Measurements from ENCODE around the gene PTPN13.

The PTPN13 gene

DNA sequence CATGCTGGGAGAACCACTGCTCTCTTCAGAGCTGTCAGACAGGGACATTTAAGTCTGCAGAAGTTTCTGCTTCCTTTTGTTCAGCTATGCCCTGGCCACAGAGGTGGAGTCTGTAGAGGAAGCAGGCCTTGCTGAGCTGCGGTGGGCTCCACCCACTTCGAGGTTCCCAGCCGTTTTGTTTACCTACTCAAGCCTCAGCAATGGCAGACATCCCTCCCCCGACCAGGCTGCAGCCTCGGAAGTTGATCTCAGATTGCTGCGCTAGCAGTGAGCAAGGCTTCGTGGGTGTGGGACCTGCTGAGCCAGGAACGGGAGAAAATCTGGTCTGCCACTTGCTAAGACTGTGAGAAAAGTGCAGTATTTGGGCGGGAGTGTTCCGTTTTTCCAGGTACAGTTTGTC, 136.2 kb downstream of the PTPN13 start:
- DNase-seq: no peak

DNA sequence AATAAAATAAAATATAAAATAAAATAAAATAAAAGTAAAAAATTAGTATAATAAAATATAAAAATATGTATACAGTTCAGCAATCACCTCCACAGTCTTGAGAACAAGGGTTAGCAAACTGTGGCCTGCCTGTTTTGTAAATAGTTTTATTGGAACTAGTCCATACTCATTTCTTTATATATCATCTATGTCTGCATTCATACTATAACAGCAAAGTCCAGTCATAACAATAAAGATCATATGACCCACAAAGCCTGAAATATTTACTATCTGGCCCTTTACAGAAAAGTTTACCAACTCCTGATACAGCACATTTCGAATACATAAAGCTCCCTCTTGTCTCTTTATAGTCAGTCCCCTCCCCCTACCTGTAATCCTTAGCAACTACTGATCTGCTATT, 143.1 kb downstream of the PTPN13 start:
- no peak for DNase-seq

DNA sequence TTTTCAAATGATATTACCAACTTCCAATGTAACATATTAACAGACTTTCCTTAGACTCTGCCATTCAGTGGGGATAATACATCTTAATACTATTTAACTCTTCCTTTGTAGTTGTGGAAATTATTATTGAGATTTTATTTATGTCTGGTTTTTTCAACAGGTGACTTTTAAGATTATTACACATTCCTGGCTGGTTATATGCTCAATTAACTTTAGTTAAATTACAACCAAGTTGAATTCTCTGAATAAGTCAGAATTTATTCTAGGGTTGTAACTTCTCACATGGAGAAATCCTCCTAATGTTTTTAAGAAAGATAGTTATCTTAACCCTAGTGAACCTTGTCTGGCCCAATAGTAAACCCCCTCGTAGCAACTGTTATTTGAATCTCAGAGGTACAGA, 147.7 kb downstream of the PTPN13 start:
- DNase-seq: no peak

DNA sequence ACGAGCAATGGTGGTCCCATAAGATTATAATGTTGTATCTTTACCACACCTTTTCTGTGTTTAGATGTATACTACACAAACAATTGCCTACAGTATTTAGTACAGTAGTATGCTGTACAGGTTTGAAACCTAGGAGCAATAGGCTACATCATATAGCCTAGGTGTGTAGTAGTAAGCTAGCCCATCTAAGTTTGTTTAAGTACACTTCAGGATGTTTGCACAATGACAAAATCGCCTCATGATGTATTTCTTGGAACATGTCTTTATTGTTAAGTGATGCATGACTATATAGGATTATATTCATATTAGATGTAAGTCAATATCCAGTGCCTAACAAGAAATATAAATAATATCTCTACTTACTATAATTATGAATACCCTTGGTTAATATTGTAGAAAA, 150.5 kb downstream of the PTPN13 start:
- DNase-seq: no peak

DNA sequence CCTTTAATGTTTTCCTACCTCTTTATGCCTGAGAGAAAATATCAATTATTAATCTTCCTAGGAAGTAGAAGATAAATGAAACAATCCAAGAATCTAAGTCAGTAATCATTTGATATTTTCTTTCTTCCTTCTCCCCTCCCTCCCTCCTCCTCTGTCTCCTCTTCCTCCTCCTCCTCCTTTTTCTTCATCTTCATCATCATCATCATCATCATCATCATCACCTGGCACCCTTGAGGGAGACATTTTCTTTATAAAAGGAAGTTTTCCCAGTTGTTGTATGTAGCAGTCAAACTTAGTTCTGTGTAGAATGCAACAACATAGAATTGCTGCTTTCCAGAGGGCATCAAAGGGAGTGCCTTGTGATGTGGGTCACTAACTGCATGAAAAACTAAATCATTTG, 155.0 kb downstream of the PTPN13 start:
- DNase-seq: no peak

DNA sequence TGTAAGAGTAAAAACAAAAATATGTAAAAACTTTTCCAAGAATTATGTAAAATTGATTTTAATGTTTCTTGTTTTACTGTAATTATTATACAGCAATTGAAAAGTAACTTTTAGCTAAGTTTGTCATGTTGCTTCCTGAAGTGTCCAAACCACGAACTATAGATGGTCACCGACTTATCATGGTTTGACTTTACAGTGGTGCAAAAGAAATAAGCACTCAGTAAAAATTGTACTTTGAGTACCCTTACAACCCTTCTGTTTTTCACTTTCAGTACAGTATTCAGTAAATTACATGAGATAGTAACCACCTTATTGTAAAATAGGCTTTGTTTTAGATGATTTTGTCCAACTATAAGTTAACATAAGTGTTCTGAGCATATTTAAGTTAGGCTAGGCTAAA, 161.3 kb downstream of the PTPN13 start:
- no peak for DNase-seq

DNA sequence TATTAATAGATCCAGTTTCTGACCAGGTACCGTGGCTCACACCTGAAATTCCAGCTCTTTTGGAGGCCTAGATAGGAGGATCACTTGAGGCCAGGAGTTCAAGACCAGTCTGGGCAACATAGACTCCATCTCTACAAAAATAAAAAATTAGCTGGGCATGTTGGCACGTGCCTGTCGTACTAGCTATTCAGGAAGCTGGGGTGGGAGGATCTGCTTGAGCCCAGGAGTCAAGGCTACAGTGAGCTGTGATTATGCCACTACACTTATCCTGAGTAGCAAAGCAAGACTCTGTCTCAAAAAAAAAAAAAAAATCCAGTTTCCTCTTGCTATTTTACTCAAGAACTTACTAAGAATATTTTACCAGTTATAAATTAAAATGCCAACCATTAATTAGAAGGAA, 163.4 kb downstream of the PTPN13 start:
- no peak for DNase-seq

DNA sequence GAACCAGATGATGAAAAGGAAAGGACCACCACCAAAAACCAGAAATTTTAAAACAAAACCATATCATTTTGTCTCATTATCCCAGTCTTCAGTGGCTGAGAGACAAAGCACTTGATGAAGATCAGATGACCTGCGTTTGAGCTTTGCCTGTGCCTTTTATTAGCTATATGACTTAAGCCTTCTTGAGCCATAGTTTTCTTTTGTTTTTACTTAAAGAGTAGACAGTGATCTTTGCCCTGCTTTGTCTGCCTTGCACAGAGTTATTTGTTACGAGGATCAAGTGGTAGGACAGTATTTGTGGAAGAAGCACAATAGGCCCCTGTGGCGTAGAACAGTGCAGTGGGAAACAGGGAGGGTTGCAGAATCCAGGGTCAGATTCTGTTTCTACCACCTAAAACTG, 165.2 kb downstream of the PTPN13 start:
- no peak for DNase-seq

DNA sequence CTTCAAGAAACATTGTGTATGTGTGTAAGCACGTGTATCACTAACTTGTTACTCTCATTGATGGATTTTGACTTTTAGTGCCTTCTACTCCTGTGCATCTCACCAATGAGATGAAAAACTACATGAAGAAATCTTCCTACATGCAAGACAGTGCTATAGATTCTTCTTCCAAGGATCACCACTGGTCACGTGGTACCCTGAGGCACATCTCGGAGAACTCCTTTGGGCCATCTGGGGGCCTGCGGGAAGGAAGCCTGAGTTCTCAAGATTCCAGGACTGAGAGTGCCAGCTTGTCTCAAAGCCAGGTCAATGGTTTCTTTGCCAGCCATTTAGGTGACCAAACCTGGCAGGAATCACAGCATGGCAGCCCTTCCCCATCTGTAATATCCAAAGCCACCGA, 168.5 kb downstream of the PTPN13 start:
- DNase-seq: no peak

DNA sequence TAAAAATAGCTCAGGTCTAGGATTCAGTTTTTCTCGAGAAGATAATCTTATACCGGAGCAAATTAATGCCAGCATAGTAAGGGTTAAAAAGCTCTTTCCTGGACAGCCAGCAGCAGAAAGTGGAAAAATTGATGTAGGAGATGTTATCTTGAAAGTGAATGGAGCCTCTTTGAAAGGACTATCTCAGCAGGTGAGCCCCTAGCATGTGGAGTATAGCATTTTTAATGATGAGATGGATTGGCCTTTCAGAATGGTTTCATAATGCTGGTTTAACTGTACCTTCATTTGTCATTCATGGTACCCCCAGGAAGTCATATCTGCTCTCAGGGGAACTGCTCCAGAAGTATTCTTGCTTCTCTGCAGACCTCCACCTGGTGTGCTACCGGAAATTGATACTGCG, 175.7 kb downstream of the PTPN13 start:
- no peak for DNase-seq

DNA sequence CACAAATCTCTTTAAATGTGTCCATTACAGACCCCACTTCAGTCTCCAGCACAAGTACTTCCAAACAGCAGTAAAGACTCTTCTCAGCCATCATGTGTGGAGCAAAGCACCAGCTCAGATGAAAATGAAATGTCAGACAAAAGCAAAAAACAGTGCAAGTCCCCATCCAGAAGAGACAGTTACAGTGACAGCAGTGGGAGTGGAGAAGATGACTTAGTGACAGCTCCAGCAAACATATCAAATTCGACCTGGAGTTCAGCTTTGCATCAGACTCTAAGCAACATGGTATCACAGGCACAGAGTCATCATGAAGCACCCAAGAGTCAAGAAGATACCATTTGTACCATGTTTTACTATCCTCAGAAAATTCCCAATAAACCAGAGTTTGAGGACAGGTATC, 177.0 kb downstream of the PTPN13 start:
- DNase-seq: no peak

DNA sequence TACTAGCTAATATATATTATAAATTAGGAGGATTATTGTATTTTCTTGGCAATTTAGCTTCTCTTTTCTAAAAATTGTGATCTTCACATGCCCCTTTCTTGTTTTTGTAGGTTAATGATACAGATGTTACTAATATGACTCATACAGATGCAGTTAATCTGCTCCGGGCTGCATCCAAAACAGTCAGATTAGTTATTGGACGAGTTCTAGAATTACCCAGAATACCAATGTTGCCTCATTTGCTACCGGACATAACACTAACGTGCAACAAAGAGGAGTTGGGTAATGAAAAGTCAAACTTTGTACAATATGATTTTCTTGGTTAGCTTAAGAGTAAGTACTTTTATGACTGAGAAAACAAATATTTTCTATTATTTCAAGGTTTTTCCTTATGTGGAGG, 180.9 kb downstream of the PTPN13 start:
- no peak for DNase-seq

DNA sequence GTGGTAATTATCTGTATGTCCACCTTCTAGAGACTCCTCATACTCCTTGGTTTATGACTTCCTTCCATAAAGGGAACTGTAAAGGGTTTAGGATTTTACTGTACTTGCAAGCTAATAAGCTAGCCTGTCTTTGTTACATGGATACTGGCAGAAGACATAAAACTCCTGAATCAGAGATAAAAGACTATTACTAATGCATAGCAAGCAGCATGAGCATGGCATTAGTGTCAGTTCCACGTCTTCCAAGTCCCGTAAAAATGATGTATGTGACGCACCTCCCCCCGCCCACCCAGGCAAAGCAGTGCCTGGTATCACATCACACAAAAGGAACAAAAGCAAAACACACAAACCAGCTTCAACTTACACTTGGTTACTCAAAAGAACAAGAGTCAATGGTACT, 184.1 kb downstream of the PTPN13 start:
- DNase-seq: no peak

DNA sequence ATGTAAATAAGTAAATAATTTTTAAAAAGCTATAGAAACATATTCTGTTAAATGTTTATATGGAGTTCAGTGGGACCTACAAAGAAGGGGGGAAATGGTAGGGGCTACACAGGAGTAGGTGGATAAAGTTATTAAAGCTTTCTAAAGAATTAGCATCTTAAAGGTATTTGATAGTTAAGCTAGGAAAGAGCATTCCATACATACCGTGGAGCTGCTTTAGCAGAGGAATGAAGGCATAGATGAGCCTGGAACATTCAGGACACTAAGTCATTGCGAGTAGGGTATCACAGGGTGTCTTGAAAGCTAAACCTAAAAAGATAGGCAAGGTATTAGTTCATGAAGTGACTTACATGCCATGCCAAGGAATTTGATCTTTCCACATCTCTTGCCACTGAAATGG, 194.7 kb downstream of the PTPN13 start:
- DNase-seq: no peak

DNA sequence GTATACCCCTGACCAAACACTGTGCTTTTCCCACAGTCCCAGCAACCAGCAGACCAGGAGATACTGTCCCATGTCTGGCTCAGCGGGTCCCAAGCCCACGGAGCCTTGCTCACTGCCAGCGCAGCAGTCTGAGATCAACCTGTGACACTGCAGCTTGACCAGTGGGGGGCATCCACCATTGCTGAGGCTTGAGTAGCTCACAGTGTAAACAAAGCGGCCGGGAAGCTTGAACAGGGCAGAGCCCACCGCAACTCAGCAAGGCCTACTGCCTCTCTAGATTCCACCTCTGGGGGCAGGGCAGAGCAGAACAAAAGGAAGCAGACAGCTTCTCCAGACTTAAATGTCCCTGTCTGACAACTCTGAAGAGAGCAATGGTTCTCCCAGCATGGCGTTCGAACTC, 197.0 kb downstream of the PTPN13 start:
- no peak for DNase-seq

DNA sequence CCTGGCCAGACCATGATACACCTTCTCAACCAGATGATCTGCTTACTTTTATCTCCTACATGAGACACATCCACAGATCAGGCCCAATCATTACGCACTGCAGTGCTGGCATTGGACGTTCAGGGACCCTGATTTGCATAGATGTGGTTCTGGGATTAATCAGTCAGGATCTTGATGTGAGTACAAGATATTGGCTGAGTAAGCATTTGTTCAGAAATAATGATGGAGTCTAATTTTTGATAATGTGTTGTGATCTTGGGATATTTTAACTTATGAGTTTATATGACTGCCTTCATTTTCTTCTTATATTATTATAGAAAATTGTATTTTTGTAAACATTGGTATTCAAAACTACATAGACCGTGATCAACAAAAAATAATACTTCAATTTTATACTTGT, 215.7 kb downstream of the PTPN13 start:
- no peak for DNase-seq

DNA sequence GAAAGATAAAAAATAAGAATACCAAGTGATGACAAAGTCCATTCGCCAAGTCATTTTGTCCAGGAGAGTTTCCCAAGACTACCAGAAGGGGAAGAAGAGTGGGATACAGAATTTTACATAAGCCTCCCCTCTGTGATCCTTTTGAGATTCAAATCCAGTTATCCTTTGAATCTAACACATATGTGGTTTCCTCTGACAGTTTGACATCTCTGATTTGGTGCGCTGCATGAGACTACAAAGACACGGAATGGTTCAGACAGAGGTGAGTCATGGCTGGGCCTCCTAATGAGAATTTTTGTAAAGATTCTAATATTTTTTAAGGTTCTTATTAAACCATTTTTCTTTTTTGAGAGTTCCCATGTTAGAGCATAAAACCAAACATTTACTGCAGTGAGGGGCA, 216.7 kb downstream of the PTPN13 start:
- no peak for DNase-seq

DNA sequence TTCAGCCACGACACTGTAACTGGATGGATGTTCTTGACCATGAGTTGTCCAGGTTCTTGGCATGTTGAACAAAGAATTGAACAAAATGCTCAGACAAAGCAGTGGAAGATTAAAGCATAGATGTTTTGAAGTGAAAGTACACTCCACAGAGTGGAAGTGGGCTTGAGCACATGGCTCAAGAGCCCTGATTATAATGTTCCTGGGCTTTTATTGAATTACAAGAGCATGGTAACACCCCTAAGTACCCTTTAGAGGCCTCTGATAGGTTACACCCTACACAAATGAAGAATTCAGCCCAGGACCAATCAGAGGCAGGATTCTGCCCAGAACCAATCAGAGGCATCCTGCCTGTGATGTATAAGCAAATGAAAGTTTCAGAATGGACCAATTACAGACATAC, 221.5 kb downstream of the PTPN13 start:
- DNase-seq: no peak

DNA sequence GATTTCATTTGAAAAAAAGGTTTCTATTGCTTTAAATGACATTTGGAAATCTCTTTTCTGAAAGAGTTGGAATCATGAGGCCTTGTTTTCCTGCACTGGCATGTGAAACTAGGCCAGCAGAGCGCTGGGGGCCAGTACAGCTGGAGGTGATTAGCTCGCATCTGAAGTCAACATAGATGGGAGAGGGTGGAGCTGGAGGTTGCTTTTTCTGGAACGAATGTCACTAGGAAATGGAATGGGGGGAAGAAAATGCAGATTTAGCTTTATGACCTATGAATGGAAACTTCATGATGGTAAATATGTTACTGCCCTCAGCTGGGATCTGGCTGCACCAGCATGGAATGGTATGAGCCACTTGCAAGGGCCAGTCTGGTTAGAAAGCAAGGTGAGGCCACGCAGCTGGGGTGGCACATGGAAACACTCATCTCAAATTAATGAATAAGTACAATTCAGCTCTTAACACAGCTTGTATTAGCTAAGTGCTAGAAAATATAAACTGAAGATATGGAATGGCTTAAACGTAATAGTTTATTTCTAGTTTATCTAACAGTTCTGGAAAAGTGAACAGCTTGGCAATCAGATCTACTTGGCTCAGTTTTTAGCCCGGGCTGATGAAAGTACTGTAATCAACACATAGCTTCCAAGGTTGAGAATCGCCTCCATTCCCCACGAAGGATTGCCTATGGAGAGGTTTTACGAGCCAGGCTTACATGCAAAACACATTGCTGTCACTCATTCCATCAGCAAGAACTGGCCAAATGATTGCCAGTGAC, 222.6 kb downstream of the PTPN13 start:
- no peak for DNase-seq

DNA sequence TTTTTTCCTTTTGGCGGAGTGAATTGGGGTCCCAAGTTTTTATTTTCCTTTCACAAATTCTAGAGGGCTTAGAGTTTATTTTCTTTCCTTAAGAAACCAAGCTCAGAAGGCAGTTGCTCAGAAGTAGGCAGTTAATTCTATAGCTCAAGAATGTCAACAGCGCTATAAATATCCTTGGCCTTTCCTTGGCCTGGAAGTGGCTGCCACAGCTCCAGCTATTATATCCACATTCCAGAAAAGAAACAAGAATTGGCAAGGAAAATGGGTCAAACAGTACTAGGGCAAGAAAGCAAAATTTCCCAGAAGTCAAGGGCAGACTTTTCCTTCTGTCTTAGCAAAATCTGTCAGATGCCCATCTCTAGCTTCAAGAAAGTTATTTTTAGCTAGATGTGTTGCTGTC, 224.1 kb downstream of the PTPN13 start:
- no peak for DNase-seq

DNA sequence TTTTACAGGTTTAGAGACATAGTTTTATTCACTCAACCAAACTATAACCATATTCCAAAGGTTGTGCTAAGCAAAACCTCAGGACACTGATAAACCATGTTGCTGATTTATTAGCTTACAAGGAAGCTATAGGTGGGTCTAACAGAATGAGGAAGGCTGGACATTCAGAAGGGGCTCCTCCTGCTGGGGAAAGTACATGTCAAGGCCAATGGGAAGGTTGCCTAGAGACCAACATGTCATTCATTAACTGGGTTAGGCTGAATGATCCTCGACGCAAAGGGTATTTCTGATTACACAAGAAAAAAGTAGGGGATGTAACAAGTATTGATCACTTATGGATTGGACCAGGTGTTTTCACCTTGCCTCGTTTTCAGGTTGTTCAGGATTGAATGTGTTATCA, 224.7 kb downstream of the PTPN13 start:
- no peak for DNase-seq

DNA sequence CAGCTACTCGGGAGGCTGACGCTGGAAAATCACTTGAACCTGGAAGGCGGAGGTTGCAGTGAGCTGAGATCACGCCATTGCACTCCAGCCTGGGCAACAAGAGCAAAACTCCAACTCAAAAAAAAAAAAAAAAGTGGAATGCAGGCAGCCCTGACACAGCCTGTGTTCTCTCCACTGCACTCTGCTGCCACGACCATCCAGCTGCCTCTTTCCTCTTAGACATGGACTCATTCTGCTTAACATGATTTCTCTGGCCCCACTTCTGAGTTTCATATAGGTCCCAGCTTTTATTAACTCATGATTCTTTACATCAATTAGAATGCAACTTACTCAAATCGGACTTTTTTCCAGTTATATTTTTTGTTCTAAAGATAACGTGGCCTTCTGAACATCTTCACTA, 225.4 kb downstream of the PTPN13 start:
- no peak for DNase-seq

DNA sequence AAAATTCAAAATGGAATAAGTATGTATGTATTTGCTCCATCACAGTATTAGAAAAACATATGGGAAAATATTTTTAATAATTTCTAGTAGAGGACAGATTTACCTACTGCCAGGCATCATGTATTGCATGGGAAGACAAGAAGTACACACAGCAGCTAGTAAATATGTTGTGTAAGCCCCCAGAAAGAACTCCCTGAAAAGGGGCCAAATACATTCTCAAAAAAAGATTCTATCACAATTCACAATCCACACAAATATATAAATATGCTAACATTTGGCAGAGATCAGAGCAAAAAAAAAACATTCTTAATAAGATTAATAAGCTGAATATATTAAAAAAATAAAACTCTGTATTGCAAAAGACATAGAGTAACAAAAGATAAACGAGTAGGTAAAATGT, 227.0 kb downstream of the PTPN13 start:
- no peak for DNase-seq

DNA sequence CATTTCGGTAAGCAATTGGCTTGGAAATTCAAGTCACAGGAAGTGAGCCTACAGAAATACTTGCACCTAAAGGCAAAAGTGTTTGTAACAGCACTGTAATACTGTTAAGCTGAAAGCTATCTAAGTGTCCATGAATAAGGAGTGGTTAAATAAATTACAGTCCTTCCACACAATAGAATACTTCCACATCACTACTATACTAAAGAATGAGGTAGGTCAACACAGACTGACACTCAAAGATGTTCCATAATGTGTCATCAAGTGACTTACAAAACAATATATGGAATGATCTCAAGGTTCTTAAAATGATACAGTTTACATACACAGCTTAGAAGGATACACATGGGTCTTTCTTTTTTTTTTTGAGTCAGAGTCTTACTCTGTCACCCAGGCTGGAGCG, 228.0 kb downstream of the PTPN13 start:
- DNase-seq: no peak

DNA sequence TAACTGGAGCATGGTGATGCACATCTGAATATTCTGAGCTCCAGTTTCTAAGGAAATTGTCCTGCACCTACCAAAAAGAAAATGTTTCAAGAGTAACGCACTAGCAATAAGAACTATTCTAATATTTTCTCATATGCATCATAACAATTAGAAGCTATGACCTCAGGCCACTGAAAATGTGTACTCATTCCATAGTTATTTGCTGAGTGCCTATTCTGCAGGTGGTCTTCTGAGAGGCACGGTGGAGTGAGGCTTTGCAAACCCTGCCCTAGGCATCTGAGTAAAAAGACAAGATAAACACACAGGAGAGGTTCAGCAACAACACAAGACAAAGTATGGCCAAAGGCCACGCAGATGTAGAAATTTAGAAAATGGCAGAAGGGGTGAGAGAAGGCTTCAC, 231.4 kb downstream of the PTPN13 start:
- no peak for DNase-seq
